ENCODE data around the gene FAM3C. TPM values are rescaled to one million over a fixed set of nuclear protein-coding genes. Genes with fewer than 3 reads are reported as not detected.

FAM3C gene
- total and polyA plus RNA-seq, 4 donors, result 16.5 to 32.3 (median 22.5) TPM

DNA sequence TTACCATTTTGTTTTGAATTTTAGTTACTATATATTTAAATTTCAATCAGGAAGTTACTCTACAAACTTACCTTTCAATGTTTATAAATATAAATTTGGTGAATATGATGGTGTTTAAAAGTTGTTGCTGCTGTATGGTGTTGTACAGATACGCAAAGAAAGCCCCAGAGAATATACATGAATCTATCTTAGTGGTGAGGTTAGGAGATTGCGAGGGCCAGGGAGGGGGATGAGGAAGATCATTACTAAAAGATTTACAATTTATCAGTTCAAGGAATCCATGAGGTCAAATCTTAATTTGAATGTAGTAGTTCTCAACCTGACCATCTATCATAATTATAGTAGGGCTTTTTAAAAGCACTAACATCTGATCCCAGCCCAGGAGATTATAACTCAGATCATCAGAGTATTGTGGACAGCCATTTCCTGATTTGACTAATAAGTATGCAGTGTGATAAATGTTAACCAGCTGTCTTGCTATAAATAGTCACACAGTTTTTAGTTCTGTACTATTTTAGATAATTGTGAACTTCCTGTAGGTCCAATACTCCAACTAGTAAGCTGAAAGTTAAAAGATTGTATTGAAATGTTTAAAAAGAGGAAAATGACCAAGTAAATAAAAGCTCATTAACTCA is 23.6 kb downstream of the FAM3C start:
- H3K27me3 ChIP-seq (ENCODE audit: control insufficient read depth in 4 of 4, insufficient read depth in 4 of 4, low read length in 3 of 4), result no peaks in the 10 kb centered on the region
- no peak for DNase-seq (ENCODE audit: low spot score)
- no peak overlapping the region for H3K9ac ChIP-seq (ENCODE audit: low read depth in 1 of 2, low read length in 2 of 2)
- TF ChIP-seq, protein P1, sequence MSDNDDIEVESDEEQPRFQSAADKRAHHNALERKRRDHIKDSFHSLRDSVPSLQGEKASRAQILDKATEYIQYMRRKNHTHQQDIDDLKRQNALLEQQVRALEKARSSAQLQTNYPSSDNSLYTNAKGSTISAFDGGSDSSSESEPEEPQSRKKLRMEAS (IDR thresholded peaks at IDR 0.05), result no peak
- TF ChIP-seq RXRA (IDR thresholded peaks at IDR 0.05) (no peak), GABPA (IDR thresholded peaks at IDR 0.05 in 1 of 2, conservative IDR thresholded peaks at IDR 0.05 in 1 of 2) (no peak)
- H3K36me3 ChIP-seq (ENCODE audit: control insufficient read depth in 4 of 4, insufficient read depth in 3 of 4, low read depth in 1 of 4, low read length in 3 of 4), result peaks cover 0 to 9% (median 4%) of the 10 kb centered on the region in 4 donors
- H3K27ac ChIP-seq (ENCODE audit: low read depth in 1 of 2, low read length in 2 of 2), result no peak overlapping the region
- no peak overlapping the region for H3K4me3 ChIP-seq (ENCODE audit: low read depth in 1 of 3, low read length in 3 of 3)
- no peaks in the 10 kb centered on the region for H3K9me3 ChIP-seq (ENCODE audit: control insufficient read depth in 4 of 4, low read length in 3 of 4)
- WGBS, result 95% methylated on average over 2 of the region's 2 CpGs
- no peaks in the 10 kb centered on the region for H3K4me1 ChIP-seq (ENCODE audit: control insufficient read depth in 4 of 4, insufficient read depth in 4 of 4, low read length in 3 of 4)

DNA sequence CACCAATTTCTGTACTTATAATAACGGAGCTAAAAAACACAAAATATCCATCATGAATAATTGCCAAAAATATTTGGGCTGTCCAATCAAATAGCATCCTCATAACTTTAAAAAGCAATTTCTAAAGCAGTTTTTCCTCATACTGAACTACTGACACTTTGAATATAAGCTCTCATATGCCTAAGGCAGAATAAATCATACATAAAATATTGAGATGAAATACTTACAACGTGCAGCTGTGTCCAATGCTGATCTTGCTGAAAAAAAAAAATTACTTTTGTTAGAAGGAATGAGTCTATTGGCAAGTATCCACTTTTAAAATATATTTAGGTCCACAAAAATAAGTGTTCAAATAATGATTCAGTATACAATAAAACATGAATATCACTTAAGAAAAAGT is 24.2 kb downstream of the FAM3C start:
- Histone ChIP-seq H3K27ac (ENCODE audit: low read depth in 1 of 2, low read length in 2 of 2) (no peak overlapping the region), H3K27me3 (ENCODE audit: control insufficient read depth in 4 of 4, insufficient read depth in 4 of 4, low read length in 3 of 4) (no peaks in the 10 kb centered on the region), H3K9me3 (ENCODE audit: control insufficient read depth in 4 of 4, low read length in 3 of 4) (no peaks in the 10 kb centered on the region), H3K4me1 (ENCODE audit: control insufficient read depth in 4 of 4, insufficient read depth in 4 of 4, low read length in 3 of 4) (no peaks in the 10 kb centered on the region), H3K9ac (ENCODE audit: low read depth in 1 of 2, low read length in 2 of 2) (no peak overlapping the region), H3K36me3 (ENCODE audit: control insufficient read depth in 4 of 4, insufficient read depth in 3 of 4, low read depth in 1 of 4, low read length in 3 of 4) (peaks cover 0 to 5% (median 3%) of the 10 kb centered on the region in 4 donors), H3K4me3 (ENCODE audit: low read depth in 1 of 3, low read length in 3 of 3) (no peak overlapping the region)
- WGBS, result 89% methylated on average over 2 of the region's 2 CpGs
- TF ChIP-seq GABPA (IDR thresholded peaks at IDR 0.05 in 1 of 2, conservative IDR thresholded peaks at IDR 0.05 in 1 of 2) (no peak), EGR1 (IDR thresholded peaks at IDR 0.05; ENCODE audit: low read depth in 2 of 2) (no peak), YY1 (IDR thresholded peaks at IDR 0.05) (no peak)
- TF ChIP-seq, protein P2, sequence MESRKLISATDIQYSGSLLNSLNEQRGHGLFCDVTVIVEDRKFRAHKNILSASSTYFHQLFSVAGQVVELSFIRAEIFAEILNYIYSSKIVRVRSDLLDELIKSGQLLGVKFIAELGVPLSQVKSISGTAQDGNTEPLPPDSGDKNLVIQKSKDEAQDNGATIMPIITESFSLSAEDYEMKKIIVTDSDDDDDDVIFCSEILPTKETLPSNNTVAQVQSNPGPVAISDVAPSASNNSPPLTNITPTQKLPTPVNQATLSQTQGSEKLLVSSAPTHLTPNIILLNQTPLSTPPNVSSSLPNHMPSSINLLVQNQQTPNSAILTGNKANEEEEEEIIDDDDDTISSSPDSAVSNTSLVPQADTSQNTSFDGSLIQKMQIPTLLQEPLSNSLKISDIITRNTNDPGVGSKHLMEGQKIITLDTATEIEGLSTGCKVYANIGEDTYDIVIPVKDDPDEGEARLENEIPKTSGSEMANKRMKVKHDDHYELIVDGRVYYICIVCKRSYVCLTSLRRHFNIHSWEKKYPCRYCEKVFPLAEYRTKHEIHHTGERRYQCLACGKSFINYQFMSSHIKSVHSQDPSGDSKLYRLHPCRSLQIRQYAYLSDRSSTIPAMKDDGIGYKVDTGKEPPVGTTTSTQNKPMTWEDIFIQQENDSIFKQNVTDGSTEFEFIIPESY (IDR thresholded peaks at IDR 0.05), result no peak
- no peak for DNase-seq (ENCODE audit: low spot score)

DNA sequence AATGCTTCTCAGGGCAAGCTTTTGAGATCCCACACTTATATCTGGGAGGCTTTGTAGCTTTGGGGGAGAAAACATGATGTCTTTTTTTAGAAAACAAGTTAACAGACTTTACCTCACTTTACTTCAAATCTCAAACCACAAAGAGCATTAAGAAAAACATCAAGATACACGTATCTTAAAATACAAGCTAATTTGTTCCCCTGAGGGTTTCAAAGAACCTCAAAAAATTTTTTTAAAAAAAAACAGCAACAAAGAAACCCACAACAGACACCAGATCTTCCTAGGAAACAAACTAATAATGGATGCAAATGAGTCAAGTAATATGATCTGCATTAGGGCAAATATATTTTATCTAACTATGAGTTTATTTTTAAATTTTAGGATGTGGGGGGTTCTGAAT is 24.7 kb downstream of the FAM3C start:
- Histone ChIP-seq H3K4me3 (ENCODE audit: low read depth in 1 of 3, low read length in 3 of 3) (no peak overlapping the region), H3K27ac (ENCODE audit: low read depth in 1 of 2, low read length in 2 of 2) (no peak overlapping the region), H3K9ac (ENCODE audit: low read depth in 1 of 2, low read length in 2 of 2) (no peak overlapping the region), H3K36me3 (ENCODE audit: control insufficient read depth in 4 of 4, insufficient read depth in 3 of 4, low read depth in 1 of 4, low read length in 3 of 4) (peaks cover 0 to 2% (median 0%) of the 10 kb centered on the region in 4 donors), H3K9me3 (ENCODE audit: control insufficient read depth in 4 of 4, low read length in 3 of 4) (no peaks in the 10 kb centered on the region), H3K4me1 (ENCODE audit: control insufficient read depth in 4 of 4, insufficient read depth in 4 of 4, low read length in 3 of 4) (no peaks in the 10 kb centered on the region), H3K27me3 (ENCODE audit: control insufficient read depth in 4 of 4, insufficient read depth in 4 of 4, low read length in 3 of 4) (no peaks in the 10 kb centered on the region)
- DNase-seq (ENCODE audit: low spot score), result no peak
- WGBS, result 90% methylated on average over 1 of the region's 1 CpG
- TF ChIP-seq SP1 (IDR thresholded peaks at IDR 0.05) (no peak), NR2F2 (IDR thresholded peaks at IDR 0.05) (no peak), FOXA2 (IDR thresholded peaks at IDR 0.05) (no peak), TAF1 (conservative IDR thresholded peaks at IDR 0.05) (no peak), EGR1 (IDR thresholded peaks at IDR 0.05; ENCODE audit: low read depth in 2 of 2) (no peak), HNF4A (conservative IDR thresholded peaks at IDR 0.05) (no peak), HNF4G (IDR thresholded peaks at IDR 0.05) (no peak), RXRA (IDR thresholded peaks at IDR 0.05) (no peak), YY1 (IDR thresholded peaks at IDR 0.05) (no peak), RAD21 (IDR thresholded peaks at IDR 0.05) (no peak), GABPA (IDR thresholded peaks at IDR 0.05 in 1 of 2, conservative IDR thresholded peaks at IDR 0.05 in 1 of 2) (no peak), JUND (IDR thresholded peaks at IDR 0.05) (no peak)
- TF ChIP-seq, protein P3, sequence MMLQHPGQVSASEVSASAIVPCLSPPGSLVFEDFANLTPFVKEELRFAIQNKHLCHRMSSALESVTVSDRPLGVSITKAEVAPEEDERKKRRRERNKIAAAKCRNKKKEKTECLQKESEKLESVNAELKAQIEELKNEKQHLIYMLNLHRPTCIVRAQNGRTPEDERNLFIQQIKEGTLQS (IDR thresholded peaks at IDR 0.05), result no peak
- TF ChIP-seq, protein P1 (IDR thresholded peaks at IDR 0.05), result no peak
- TF ChIP-seq, protein P4, sequence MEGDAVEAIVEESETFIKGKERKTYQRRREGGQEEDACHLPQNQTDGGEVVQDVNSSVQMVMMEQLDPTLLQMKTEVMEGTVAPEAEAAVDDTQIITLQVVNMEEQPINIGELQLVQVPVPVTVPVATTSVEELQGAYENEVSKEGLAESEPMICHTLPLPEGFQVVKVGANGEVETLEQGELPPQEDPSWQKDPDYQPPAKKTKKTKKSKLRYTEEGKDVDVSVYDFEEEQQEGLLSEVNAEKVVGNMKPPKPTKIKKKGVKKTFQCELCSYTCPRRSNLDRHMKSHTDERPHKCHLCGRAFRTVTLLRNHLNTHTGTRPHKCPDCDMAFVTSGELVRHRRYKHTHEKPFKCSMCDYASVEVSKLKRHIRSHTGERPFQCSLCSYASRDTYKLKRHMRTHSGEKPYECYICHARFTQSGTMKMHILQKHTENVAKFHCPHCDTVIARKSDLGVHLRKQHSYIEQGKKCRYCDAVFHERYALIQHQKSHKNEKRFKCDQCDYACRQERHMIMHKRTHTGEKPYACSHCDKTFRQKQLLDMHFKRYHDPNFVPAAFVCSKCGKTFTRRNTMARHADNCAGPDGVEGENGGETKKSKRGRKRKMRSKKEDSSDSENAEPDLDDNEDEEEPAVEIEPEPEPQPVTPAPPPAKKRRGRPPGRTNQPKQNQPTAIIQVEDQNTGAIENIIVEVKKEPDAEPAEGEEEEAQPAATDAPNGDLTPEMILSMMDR (IDR thresholded peaks at IDR 0.05; ENCODE audit: low read depth, low read length, missing input control), result no peak
- TF ChIP-seq, protein P5, sequence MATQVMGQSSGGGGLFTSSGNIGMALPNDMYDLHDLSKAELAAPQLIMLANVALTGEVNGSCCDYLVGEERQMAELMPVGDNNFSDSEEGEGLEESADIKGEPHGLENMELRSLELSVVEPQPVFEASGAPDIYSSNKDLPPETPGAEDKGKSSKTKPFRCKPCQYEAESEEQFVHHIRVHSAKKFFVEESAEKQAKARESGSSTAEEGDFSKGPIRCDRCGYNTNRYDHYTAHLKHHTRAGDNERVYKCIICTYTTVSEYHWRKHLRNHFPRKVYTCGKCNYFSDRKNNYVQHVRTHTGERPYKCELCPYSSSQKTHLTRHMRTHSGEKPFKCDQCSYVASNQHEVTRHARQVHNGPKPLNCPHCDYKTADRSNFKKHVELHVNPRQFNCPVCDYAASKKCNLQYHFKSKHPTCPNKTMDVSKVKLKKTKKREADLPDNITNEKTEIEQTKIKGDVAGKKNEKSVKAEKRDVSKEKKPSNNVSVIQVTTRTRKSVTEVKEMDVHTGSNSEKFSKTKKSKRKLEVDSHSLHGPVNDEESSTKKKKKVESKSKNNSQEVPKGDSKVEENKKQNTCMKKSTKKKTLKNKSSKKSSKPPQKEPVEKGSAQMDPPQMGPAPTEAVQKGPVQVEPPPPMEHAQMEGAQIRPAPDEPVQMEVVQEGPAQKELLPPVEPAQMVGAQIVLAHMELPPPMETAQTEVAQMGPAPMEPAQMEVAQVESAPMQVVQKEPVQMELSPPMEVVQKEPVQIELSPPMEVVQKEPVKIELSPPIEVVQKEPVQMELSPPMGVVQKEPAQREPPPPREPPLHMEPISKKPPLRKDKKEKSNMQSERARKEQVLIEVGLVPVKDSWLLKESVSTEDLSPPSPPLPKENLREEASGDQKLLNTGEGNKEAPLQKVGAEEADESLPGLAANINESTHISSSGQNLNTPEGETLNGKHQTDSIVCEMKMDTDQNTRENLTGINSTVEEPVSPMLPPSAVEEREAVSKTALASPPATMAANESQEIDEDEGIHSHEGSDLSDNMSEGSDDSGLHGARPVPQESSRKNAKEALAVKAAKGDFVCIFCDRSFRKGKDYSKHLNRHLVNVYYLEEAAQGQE (IDR thresholded peaks at IDR 0.05), result no peak
- TF ChIP-seq, protein P2 (IDR thresholded peaks at IDR 0.05), result no peak
